ENCODE data around the gene BBS7. TPM values are rescaled to one million over a fixed set of nuclear protein-coding genes. Genes with fewer than 3 reads are reported as not detected.
A peak's percentile ranks its signal among the peaks of the same experiment; 100 is the strongest.

The BBS7 gene
- total and polyA plus RNA-seq, 2 donors from 2014 or later = 8.0 to 14.5 TPM

DNA sequence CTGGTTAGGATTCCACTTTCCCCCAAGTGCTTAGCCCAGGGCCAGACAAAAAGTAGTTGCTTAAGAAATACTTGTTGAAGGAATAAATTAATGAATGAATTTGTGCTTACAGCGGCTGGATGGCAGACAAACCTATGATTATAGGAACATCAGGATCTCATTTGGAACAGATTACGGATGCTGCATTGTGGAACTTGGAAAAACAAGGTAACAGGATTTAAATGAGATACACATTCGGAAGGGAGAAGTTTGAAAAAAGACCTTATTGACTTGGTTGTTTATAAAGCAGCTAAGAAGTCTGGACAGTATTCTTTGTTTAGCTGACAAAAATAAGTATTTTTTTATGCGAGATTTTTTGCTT is 68.6 kb downstream of the BBS7 start:
- Histone ChIP-seq H3K9ac (ENCODE audit: low read length in 3 of 3) (peak overlapping the region; percentile 63 to 92 (median 82)), H3K4me1 (ENCODE audit: control insufficient read depth in 2 of 3, insufficient read depth in 2 of 3, low read depth in 1 of 3, low read length in 3 of 3) (peaks cover 0 to 3% (median 2%) of the 10 kb centered on the region in 3 donors), H3K9me3 (ENCODE audit: control insufficient read depth in 2 of 3, insufficient read depth in 1 of 3, low read length in 3 of 3) (no peaks in the 10 kb centered on the region), H3K27me3 (ENCODE audit: control insufficient read depth, insufficient read depth, low read length) (no peaks in the 10 kb centered on the region), H3K27ac (ENCODE audit: low read depth in 2 of 2, low read length in 2 of 2) (no peak overlapping the region), H3K36me3 (ENCODE audit: control insufficient read depth in 2 of 3, insufficient read depth in 3 of 3, low read length in 3 of 3) (peaks cover 0 to 8% (median 8%) of the 10 kb centered on the region in 3 donors), H3K4me3 (ENCODE audit: low read length in 3 of 3) (peak overlapping the region; percentile 77 to 97 (median 81))
- DNase-seq = no peak
- intact Hi-C loops (cut with DNase I) = no loop called here
- no peak for FAIRE-seq
- TF ChIP-seq, protein P1, sequence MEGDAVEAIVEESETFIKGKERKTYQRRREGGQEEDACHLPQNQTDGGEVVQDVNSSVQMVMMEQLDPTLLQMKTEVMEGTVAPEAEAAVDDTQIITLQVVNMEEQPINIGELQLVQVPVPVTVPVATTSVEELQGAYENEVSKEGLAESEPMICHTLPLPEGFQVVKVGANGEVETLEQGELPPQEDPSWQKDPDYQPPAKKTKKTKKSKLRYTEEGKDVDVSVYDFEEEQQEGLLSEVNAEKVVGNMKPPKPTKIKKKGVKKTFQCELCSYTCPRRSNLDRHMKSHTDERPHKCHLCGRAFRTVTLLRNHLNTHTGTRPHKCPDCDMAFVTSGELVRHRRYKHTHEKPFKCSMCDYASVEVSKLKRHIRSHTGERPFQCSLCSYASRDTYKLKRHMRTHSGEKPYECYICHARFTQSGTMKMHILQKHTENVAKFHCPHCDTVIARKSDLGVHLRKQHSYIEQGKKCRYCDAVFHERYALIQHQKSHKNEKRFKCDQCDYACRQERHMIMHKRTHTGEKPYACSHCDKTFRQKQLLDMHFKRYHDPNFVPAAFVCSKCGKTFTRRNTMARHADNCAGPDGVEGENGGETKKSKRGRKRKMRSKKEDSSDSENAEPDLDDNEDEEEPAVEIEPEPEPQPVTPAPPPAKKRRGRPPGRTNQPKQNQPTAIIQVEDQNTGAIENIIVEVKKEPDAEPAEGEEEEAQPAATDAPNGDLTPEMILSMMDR (IDR thresholded peaks at IDR 0.05; ENCODE audit: borderline replicate concordance, extremely low read depth, insufficient read depth) = no peak

DNA sequence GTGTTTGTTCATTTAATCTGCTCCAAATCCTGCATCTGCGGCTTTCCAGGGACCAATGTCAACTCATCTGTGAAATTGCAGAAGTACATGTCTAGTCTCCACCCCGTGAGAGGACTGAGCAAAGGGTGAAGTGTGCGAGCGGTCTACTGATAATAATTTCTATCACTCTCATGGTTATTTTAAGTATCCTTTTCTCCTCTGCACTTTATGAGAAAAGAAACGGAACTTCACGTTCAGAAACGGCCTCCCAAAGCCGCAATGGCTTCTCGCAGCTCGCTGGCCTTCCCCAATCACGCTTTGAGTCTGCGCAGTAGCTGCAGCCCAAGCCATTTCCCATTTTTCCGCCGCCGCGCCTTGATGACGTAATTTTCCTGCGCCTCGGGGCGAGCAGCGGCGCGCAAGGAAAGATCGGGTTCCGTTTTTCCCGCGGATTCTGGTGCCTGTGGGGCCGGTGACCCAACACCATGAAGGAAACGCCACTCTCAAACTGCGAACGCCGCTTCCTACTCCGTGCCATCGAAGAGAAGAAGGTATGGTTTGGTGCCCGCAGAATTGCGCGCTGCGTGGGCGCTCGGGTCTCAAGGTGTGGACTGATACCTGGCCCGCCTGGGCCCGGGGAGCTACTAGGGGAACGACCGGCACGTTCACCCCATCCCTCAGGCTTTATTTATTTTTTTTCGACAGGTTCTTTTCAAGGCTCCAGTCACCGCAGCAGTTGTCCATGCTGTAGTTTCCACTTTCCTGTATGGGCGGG is 69.1 kb downstream of the BBS7 start, which contains the start of gene EXOSC9:
Gene EXOSC9, plus strand, starts transcription at position 363 of the 754 bp plus-strand sequence. Its CDS starts 102 bp downstream, at position 465.
- Histone ChIP-seq H3K36me3 (ENCODE audit: control insufficient read depth in 2 of 3, insufficient read depth in 3 of 3, low read length in 3 of 3) (peaks cover 0 to 8% (median 6%) of the 10 kb centered on the region in 3 donors), H3K4me3 (ENCODE audit: low read length in 3 of 3) (peak within 1 kb of the TSS; percentile 77 to 97 (median 81)), H3K9me3 (ENCODE audit: control insufficient read depth in 2 of 3, insufficient read depth in 1 of 3, low read length in 3 of 3) (no peaks in the 10 kb centered on the region), H3K9ac (ENCODE audit: low read length in 3 of 3) (peak within 1 kb of the TSS; percentile 63 to 92 (median 82)), H3K27me3 (ENCODE audit: control insufficient read depth, insufficient read depth, low read length) (no peaks in the 10 kb centered on the region), H3K27ac (ENCODE audit: low read depth in 2 of 2, low read length in 2 of 2) (peak within 1 kb of the TSS; percentile 47 to 91), H3K4me1 (ENCODE audit: control insufficient read depth in 2 of 3, insufficient read depth in 2 of 3, low read depth in 1 of 3, low read length in 3 of 3) (peaks cover 0 to 3% (median 2%) of the 10 kb centered on the region in 3 donors)
- FAIRE-seq (peak; percentile 27), DNase-seq (peak; percentile 96 to 99 (median 96))
- TF ChIP-seq, protein P1 (IDR thresholded peaks at IDR 0.05; ENCODE audit: borderline replicate concordance, extremely low read depth, insufficient read depth) = no peak
- intact Hi-C loops (cut with DNase I) = no loop called here

DNA sequence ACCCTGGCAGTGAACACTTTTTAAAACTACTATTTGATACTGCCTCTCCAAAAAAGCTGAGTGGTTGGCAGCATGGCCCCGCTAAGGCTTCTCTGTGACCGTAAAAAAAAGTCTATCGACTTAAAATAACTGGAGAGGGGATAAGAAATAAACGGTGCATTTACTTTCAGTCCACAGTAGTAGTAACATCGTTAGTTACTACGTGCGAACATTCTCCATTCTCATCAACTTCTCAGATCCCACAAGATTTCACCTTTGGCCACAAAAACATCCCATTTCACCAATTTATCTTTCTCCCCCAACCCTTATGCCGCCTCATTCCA is 69.7 kb downstream of the BBS7 start:
- TF ChIP-seq, protein P1 (IDR thresholded peaks at IDR 0.05; ENCODE audit: borderline replicate concordance, extremely low read depth, insufficient read depth) = no peak
- no peak for FAIRE-seq
- intact Hi-C loops (cut with DNase I) = no loop called here

More for the DNA sequence above, 69.7 kb downstream of the BBS7 start:
- peak overlapping the region; percentile 63 to 89 (median 82) for H3K9ac ChIP-seq (ENCODE audit: low read length in 3 of 3)
- H3K9me3 ChIP-seq (ENCODE audit: control insufficient read depth in 2 of 3, insufficient read depth in 1 of 3, low read length in 3 of 3) = no peaks in the 10 kb centered on the region
- H3K27ac ChIP-seq (ENCODE audit: low read depth in 2 of 2, low read length in 2 of 2) = peak overlapping the region; percentile 47 to 91
- H3K27me3 ChIP-seq (ENCODE audit: control insufficient read depth, insufficient read depth, low read length) = no peaks in the 10 kb centered on the region
- H3K36me3 ChIP-seq (ENCODE audit: control insufficient read depth in 2 of 3, insufficient read depth in 3 of 3, low read length in 3 of 3) = peaks cover 0 to 8% (median 6%) of the 10 kb centered on the region in 3 donors
- no peak for DNase-seq
- H3K4me1 ChIP-seq (ENCODE audit: control insufficient read depth in 2 of 3, insufficient read depth in 2 of 3, low read depth in 1 of 3, low read length in 3 of 3) = peaks cover 0 to 3% (median 2%) of the 10 kb centered on the region in 3 donors
- H3K4me3 ChIP-seq (ENCODE audit: low read length in 3 of 3) = peak overlapping the region; percentile 77 to 97 (median 81)
